ENCODE data around the gene FAT4.

FAT4 gene

GRCh38 chr4:125303821-125304220 is 10.9 kb upstream of the FAT4 start:
- H3K4ac ChIP-seq (ENCODE audit: low read depth, low read length) = no peak overlapping the region
- no peak overlapping the region for H3K4me3 ChIP-seq (ENCODE audit: low read depth, low read length)
- no peaks in the 10 kb centered on the region for H3K4me1 ChIP-seq (ENCODE audit: control insufficient read depth in 1 of 2, insufficient read depth in 2 of 2, low read length in 2 of 2)
- H3K79me1 ChIP-seq (ENCODE audit: low read length) = no peaks in the 10 kb centered on the region
- H2BK120ac ChIP-seq (ENCODE audit: insufficient read depth, low read length, poor library complexity) = no peak overlapping the region
- H4K8ac ChIP-seq (ENCODE audit: low read depth, low read length) = no peak overlapping the region
- H3K9ac ChIP-seq (ENCODE audit: low read length) = no peak overlapping the region
- H3K9me3 ChIP-seq (ENCODE audit: insufficient read depth, low read depth, low read length) = no peaks in the 10 kb centered on the region
- no peak for DNase-seq
- no peak overlapping the region for H2AK5ac ChIP-seq (ENCODE audit: low read length)
- no CpG with 5 or more reads among the region's 5 CpGs for WGBS (ENCODE audit: extremely low coverage, insufficient coverage, insufficient read length)
- H3K27me3 ChIP-seq (ENCODE audit: insufficient read depth, low read length) = no peaks in the 10 kb centered on the region
- no peaks in the 10 kb centered on the region for H3K36me3 ChIP-seq (ENCODE audit: control insufficient read depth in 1 of 2, insufficient read depth in 2 of 2, low read length in 2 of 2)
- H4K91ac ChIP-seq (ENCODE audit: low read depth, low read length) = no peak overlapping the region
- H2BK12ac ChIP-seq (ENCODE audit: low read length) = no peak overlapping the region
- no peak overlapping the region for H3K23ac ChIP-seq (ENCODE audit: low read length)
- H3K27ac ChIP-seq (ENCODE audit: low read depth, low read length) = no peak overlapping the region
- H2AFZ ChIP-seq (ENCODE audit: insufficient read depth, low read length, poor library complexity) = no peak overlapping the region
- H3K4me2 ChIP-seq (ENCODE audit: low read length) = no peak overlapping the region
- H3K18ac ChIP-seq (ENCODE audit: low read length) = no peak overlapping the region
- no peak overlapping the region for H3K14ac ChIP-seq (ENCODE audit: low read length)
- no peak overlapping the region for H4K12ac ChIP-seq (ENCODE audit: low read depth, low read length)
- H3K79me2 ChIP-seq (ENCODE audit: control insufficient read depth, insufficient read depth, low read length, poor library complexity) = no peaks in the 10 kb centered on the region
- no peak overlapping the region for H2BK5ac ChIP-seq (ENCODE audit: low read depth, low read length, poor library complexity)

GRCh38 chr4:125306112-125306511 is 8.6 kb upstream of the FAT4 start:
- Histone ChIP-seq H3K27ac (ENCODE audit: low read depth, low read length) (no peak overlapping the region), H2BK120ac (ENCODE audit: insufficient read depth, low read length, poor library complexity) (no peak overlapping the region), H3K23ac (ENCODE audit: low read length) (no peak overlapping the region), H3K36me3 (ENCODE audit: control insufficient read depth in 1 of 2, insufficient read depth in 2 of 2, low read length in 2 of 2) (no peaks in the 10 kb centered on the region), H4K8ac (ENCODE audit: low read depth, low read length) (no peak overlapping the region), H2AFZ (ENCODE audit: insufficient read depth, low read length, poor library complexity) (no peak overlapping the region), H3K4me3 (ENCODE audit: low read depth, low read length) (no peak overlapping the region), H3K14ac (ENCODE audit: low read length) (no peak overlapping the region), H4K12ac (ENCODE audit: low read depth, low read length) (no peak overlapping the region), H3K9me3 (ENCODE audit: insufficient read depth, low read depth, low read length) (no peaks in the 10 kb centered on the region), H3K9ac (ENCODE audit: low read length) (no peak overlapping the region), H2BK5ac (ENCODE audit: low read depth, low read length, poor library complexity) (no peak overlapping the region), H3K79me1 (ENCODE audit: low read length) (no peaks in the 10 kb centered on the region), H3K27me3 (ENCODE audit: insufficient read depth, low read length) (no peaks in the 10 kb centered on the region), H3K4me1 (ENCODE audit: control insufficient read depth in 1 of 2, insufficient read depth in 2 of 2, low read length in 2 of 2) (no peaks in the 10 kb centered on the region), H4K91ac (ENCODE audit: low read depth, low read length) (no peak overlapping the region), H3K4ac (ENCODE audit: low read depth, low read length) (no peak overlapping the region), H2BK12ac (ENCODE audit: low read length) (no peak overlapping the region), H3K4me2 (ENCODE audit: low read length) (no peak overlapping the region), H2AK5ac (ENCODE audit: low read length) (no peak overlapping the region), H3K79me2 (ENCODE audit: control insufficient read depth, insufficient read depth, low read length, poor library complexity) (no peaks in the 10 kb centered on the region), H3K18ac (ENCODE audit: low read length) (no peak overlapping the region)
- no peak for DNase-seq
- WGBS (ENCODE audit: extremely low coverage, insufficient coverage, insufficient read length) = 100% methylated on average over 1 of the region's 1 CpG

GRCh38 chr4:125306533-125306932 is 8.2 kb upstream of the FAT4 start:
- Histone ChIP-seq H3K27ac (ENCODE audit: low read depth, low read length) (no peak overlapping the region), H3K23ac (ENCODE audit: low read length) (no peak overlapping the region), H3K4ac (ENCODE audit: low read depth, low read length) (no peak overlapping the region), H2BK12ac (ENCODE audit: low read length) (no peak overlapping the region), H3K14ac (ENCODE audit: low read length) (no peak overlapping the region), H3K4me2 (ENCODE audit: low read length) (no peak overlapping the region), H4K8ac (ENCODE audit: low read depth, low read length) (no peak overlapping the region), H2AK5ac (ENCODE audit: low read length) (no peak overlapping the region), H2BK5ac (ENCODE audit: low read depth, low read length, poor library complexity) (no peak overlapping the region), H3K36me3 (ENCODE audit: control insufficient read depth in 1 of 2, insufficient read depth in 2 of 2, low read length in 2 of 2) (no peaks in the 10 kb centered on the region), H3K79me1 (ENCODE audit: low read length) (no peaks in the 10 kb centered on the region), H2BK120ac (ENCODE audit: insufficient read depth, low read length, poor library complexity) (no peak overlapping the region), H3K18ac (ENCODE audit: low read length) (no peak overlapping the region), H4K91ac (ENCODE audit: low read depth, low read length) (no peak overlapping the region), H3K4me3 (ENCODE audit: low read depth, low read length) (no peak overlapping the region), H3K79me2 (ENCODE audit: control insufficient read depth, insufficient read depth, low read length, poor library complexity) (no peaks in the 10 kb centered on the region), H3K4me1 (ENCODE audit: control insufficient read depth in 1 of 2, insufficient read depth in 2 of 2, low read length in 2 of 2) (no peaks in the 10 kb centered on the region), H4K12ac (ENCODE audit: low read depth, low read length) (no peak overlapping the region), H3K9ac (ENCODE audit: low read length) (no peak overlapping the region), H2AFZ (ENCODE audit: insufficient read depth, low read length, poor library complexity) (no peak overlapping the region), H3K27me3 (ENCODE audit: insufficient read depth, low read length) (no peaks in the 10 kb centered on the region), H3K9me3 (ENCODE audit: insufficient read depth, low read depth, low read length) (no peaks in the 10 kb centered on the region)
- no peak for DNase-seq

GRCh38 chr4:125311503-125311902 is 3.3 kb upstream of the FAT4 start:
- WGBS (ENCODE audit: extremely low coverage, insufficient coverage, insufficient read length) = 100% methylated on average over 1 of the region's 2 CpGs

More at GRCh38 chr4:125311503-125311902, 3.3 kb upstream of the FAT4 start:
- no peak overlapping the region for H4K91ac ChIP-seq (ENCODE audit: low read depth, low read length)
- H2AK5ac ChIP-seq (ENCODE audit: low read length) = no peak overlapping the region
- peaks cover 6% of the 10 kb centered on the region for H3K27me3 ChIP-seq (ENCODE audit: insufficient read depth, low read length)
- no peak overlapping the region for H3K18ac ChIP-seq (ENCODE audit: low read length)
- H2BK12ac ChIP-seq (ENCODE audit: low read length) = no peak overlapping the region
- DNase-seq = no peak
- H3K27ac ChIP-seq (ENCODE audit: low read depth, low read length) = no peak overlapping the region
- H3K4ac ChIP-seq (ENCODE audit: low read depth, low read length) = no peak overlapping the region
- H2BK5ac ChIP-seq (ENCODE audit: low read depth, low read length, poor library complexity) = no peak overlapping the region
- H2AFZ ChIP-seq (ENCODE audit: insufficient read depth, low read length, poor library complexity) = no peak overlapping the region
- H3K4me3 ChIP-seq (ENCODE audit: low read depth, low read length) = no peak overlapping the region
- H3K36me3 ChIP-seq (ENCODE audit: control insufficient read depth in 1 of 2, insufficient read depth in 2 of 2, low read length in 2 of 2) = no peaks in the 10 kb centered on the region
- H3K79me1 ChIP-seq (ENCODE audit: low read length) = no peaks in the 10 kb centered on the region
- H4K12ac ChIP-seq (ENCODE audit: low read depth, low read length) = no peak overlapping the region
- H3K4me2 ChIP-seq (ENCODE audit: low read length) = no peak overlapping the region
- H2BK120ac ChIP-seq (ENCODE audit: insufficient read depth, low read length, poor library complexity) = no peak overlapping the region
- H3K23ac ChIP-seq (ENCODE audit: low read length) = no peak overlapping the region
- no peak overlapping the region for H4K8ac ChIP-seq (ENCODE audit: low read depth, low read length)
- H3K4me1 ChIP-seq (ENCODE audit: control insufficient read depth in 1 of 2, insufficient read depth in 2 of 2, low read length in 2 of 2) = peaks cover 4% of the 10 kb centered on the region in 2 experiments
- no peak overlapping the region for H3K14ac ChIP-seq (ENCODE audit: low read length)
- no peaks in the 10 kb centered on the region for H3K9me3 ChIP-seq (ENCODE audit: insufficient read depth, low read depth, low read length)
- no peaks in the 10 kb centered on the region for H3K79me2 ChIP-seq (ENCODE audit: control insufficient read depth, insufficient read depth, low read length, poor library complexity)
- H3K9ac ChIP-seq (ENCODE audit: low read length) = no peak overlapping the region

All from trophoblast cell (in vitro differentiated cells and primary cell).